Fibroblast of skin of right quadriceps (primary cell): ENCODE measurements around the gene EEF2K.
A peak's percentile ranks its signal among the peaks of the same experiment; 100 is the strongest.
"Not testable (repeated sequence)": the region's sequence is repeated elsewhere in the genome, so short reads cannot be mapped to it uniquely, and the experiment has no call there.

Experiments used
- DNase-seq: peaks from one replicate; pipeline ENCODE4 v3.0.0-alpha.2; 2013

Gene EEF2K

GRCh38 chr16:22206013-22206841, at the start of gene EEF2K:
Gene EEF2K, plus strand, starts transcription at chr16:22206278. Its CDS starts 19,452 bp downstream, at chr16:22225730.
- DNase-seq = peak; percentile 92

GRCh38 chr16:22161401-22161800, 44.7 kb upstream of the EEF2K start:
- no peak for DNase-seq

- no peak for DNase-seq
These were observed 44.0 kb upstream of the EEF2K start, which contains the start of gene SDR42E2 for GRCh38 chr16:22161999-22162655. Gene SDR42E2, plus strand, starts transcription at chr16:22162506. Its CDS starts 3,077 bp downstream, at chr16:22165583.

GRCh38 chr16:22162656-22163009, 43.4 kb upstream of the EEF2K start:
- no peak for DNase-seq

- no peak for DNase-seq
These were observed 42.3 kb upstream of the EEF2K start for GRCh38 chr16:22163806-22164205.

GRCh38 chr16:22164482-22164881, 41.6 kb upstream of the EEF2K start:
- DNase-seq = no peak

- DNase-seq = no peak
These were observed 40.4 kb upstream of the EEF2K start for GRCh38 chr16:22165508-22166285.

GRCh38 chr16:22171953-22172352, 34.1 kb upstream of the EEF2K start:
- no peak for DNase-seq

- not testable (repeated sequence) for DNase-seq
These were observed 33.4 kb upstream of the EEF2K start for GRCh38 chr16:22172642-22173041.

GRCh38 chr16:22174642-22175041, 31.4 kb upstream of the EEF2K start:
- DNase-seq = no peak

- DNase-seq = no peak
These were observed 27.8 kb upstream of the EEF2K start for GRCh38 chr16:22177968-22178930.

GRCh38 chr16:22181426-22181825, 24.7 kb upstream of the EEF2K start:
- DNase-seq = no peak

- DNase-seq = no peak
These were observed 24.2 kb upstream of the EEF2K start for GRCh38 chr16:22181843-22182242.

- DNase-seq = no peak
These were observed 22.7 kb upstream of the EEF2K start for GRCh38 chr16:22183335-22183734.

GRCh38 chr16:22183901-22184614, 22.0 kb upstream of the EEF2K start:
- no peak for DNase-seq

- no peak for DNase-seq
These were observed 21.5 kb upstream of the EEF2K start for GRCh38 chr16:22184615-22184968.

- DNase-seq = no peak
These were observed 19.6 kb upstream of the EEF2K start for GRCh38 chr16:22186517-22186916.

- DNase-seq = no peak
These were observed 17.8 kb upstream of the EEF2K start for GRCh38 chr16:22188267-22188594.

GRCh38 chr16:22188595-22189442, 17.3 kb upstream of the EEF2K start:
- peak; percentile 82 for DNase-seq

GRCh38 chr16:22189473-22190080, 16.5 kb upstream of the EEF2K start:
- no peak for DNase-seq
